Activated CD4-positive, alpha-beta T cell treated with anti-CD3 and anti-CD28 coated beads, Interleukin-2, Interleukin-4, amounts not matched to agents 100 ng/mL and 50 ng/mL, durations not matched to agents 16 hours and 8 hours (primary cell): ENCODE measurements around the gene SRBD1.

Experiments
- DNase-seq: peaks from one replicate; pipeline ENCODE4 v3.0.0-alpha.2; 2020; ENCODE audit warnings: low spot score

The SRBD1 gene

DNA sequence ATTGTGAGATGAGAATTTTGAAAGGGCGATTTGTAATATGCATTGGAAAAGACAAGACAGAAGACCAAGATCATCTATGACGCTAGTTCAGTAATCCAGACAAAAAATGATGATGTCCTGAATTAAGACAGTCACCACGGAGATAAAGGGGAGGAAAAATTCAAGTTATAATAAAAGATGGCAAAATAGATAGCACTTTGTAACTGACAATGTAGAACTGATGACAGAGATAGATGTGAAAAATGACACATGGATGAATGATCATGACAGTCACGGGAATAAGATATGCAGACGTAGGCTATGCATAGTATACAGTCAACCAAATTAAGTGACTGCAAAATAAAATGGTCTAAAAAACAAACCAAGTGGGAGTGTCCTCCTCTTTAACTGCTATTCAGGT is 59.2 kb downstream of the SRBD1 start:
- no peak for DNase-seq

DNA sequence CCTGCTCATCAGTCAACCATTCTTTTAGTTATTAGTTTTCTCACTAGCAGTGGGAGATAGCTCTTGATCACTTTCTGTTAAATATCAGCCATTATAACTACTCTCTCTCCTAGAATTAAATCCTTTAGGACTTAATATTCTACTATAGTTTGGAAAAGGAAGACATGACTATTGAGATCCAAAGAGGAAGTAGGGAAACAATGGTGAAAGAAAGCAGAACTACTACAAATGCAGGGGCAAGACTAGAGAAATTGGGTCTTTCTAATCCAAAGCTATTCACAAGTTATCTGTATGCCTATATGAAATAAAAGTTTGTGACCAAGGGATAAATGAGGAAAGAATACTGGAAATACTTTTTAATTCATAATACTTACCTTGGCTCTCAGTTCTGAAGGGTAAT is 65.1 kb downstream of the SRBD1 start:
- no peak for DNase-seq

DNA sequence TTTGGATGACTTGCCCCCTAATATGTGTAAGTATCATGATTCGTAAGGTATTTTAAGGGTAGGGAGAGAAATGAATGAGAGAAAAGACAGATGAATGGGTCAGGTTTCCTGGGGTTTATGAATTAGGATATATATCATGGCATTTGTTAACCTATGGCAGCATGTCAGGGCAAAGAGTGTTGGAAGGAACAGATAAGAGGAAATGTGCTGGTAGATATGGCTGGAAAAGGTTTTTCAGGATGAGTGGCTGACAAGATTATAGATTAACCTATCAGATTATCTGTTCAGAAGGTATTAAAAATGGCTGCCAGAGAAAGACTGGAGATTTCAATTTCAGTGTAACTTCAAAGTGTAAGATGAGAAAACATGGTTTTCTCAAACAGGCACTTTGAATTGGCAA is 67.8 kb downstream of the SRBD1 start:
- no peak for DNase-seq

DNA sequence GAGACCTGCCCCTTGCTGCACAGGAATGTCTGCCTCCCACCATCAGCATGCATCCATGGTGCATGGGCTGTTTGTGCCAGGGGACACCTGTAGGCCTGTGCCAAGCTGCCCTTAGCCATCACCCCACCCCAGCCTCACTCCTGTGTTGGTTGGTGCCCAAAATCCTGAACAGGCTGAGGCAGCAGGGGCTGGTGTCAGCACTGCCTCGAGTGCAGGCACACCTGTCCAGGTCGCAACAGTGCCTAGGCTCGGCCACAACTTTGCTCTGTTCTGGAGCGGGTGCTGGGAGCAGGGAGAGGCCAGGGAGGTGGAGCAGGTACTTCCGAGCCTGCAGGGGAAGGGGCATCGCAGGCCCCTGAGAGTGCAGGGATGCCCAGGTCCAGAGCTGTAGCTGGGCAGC is 69.1 kb downstream of the SRBD1 start:
- no peak for DNase-seq

DNA sequence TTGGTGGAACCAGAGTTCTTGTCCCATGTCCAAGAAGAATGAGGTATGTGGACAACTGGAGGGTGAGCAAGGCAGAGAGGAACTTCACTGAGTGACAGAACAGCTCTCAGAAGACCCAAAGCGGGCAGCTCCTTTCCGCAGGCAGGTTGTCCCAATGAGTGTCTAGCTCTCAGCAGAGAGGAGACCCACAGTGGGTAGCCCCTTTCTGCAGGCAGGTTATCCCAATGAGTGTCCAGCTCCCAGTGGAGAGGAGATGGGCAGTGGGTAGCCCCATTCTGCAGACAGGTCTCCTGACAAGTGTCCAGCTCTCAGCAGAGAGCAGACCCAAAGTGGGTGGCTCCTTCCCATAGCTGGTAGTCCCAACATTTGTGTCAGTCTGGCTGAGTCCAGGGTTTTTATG is 69.6 kb downstream of the SRBD1 start:
- DNase-seq = no peak

DNA sequence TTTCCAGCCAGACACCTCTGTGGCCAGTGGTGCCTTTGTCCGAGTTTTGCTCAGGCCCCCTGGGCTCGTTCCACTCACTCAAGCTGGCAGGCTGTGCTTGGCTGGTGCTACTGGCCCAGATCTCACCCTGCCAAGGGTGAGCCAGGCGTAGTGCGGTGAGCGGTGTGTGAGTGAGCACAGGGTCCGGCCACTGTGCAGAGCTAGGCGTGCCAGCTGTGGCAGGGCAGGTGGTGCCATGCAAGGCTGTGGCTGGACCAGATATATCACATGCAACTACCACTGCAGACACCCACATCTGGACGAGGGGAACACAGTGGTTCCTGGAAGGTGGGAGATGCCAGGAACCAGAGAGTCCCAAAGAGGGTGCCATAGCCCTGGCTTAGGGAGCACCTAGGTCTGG is 70.1 kb downstream of the SRBD1 start:
- no peak for DNase-seq

DNA sequence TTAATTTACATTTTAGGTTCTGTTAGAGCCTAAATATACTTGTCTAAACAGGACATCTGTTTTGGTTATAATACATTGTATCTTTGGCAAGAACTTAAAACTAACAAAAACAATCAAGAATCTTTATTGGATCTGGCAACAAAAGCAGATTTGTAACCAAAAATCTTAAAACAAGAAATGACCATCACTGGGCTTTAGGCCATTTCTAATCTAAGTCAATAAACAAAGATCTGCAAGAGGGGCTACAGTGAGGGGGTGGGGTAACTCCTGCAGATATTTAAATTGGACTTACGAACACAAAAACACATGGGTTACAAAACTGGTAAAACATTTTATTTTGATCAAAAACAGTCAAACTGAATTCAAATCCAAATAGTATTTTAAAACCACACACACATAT is 77.3 kb downstream of the SRBD1 start:
- no peak for DNase-seq

DNA sequence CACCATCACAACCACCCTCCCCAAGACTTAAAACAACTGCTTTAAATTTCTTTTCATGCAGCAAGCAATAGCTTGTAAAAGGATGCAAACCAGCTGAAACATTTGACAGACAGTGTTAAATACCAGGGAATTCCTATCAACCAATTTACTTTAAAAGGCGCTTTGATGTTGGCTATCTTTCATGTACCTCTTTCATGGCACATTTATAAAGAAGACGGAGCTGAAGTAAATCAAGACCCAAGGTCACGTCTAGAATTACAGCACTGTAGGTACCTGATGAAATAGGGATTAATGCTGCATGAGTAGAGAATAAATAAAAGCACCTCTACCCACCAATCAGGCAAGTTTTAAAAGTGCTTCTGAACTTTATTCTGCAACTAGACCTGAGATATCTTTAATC is 78.9 kb downstream of the SRBD1 start:
- DNase-seq = no peak

DNA sequence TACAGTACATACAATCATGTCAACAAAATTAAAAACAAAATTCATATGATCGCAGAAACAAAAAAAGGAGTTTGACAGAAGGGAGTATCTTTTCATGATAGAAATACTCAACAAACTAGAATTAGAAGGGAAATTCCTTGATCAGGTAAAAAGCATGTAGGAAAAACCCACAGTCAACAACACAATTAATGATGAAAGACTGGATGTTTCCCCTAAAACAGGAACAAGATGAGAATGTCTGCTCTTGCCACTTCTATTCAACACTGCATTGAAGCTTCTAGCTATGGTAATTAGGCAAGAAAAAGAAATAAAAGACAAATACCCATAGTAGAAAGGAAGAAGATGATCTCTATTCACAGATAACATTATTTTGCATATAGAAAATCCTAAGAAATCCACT is 87.1 kb downstream of the SRBD1 start:
- no peak for DNase-seq

DNA sequence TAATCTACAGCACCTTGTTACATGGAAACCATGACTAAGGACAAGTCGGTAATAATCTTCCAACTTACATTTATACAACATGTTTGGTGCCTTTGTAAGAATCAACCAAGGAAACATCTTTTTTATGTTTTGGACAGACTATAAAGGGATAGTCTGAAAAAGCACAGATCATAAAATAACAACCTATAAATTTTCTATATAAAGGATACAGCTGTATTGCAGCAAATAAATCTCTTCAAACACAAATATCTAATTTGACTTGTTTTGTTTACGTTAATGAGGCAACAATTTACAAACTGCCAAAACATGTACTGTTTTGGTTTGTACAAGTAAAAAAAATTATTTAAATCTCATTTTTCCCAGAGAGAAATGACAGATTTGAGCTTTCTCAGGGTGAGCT is 92.5 kb downstream of the SRBD1 start:
- DNase-seq = no peak

DNA sequence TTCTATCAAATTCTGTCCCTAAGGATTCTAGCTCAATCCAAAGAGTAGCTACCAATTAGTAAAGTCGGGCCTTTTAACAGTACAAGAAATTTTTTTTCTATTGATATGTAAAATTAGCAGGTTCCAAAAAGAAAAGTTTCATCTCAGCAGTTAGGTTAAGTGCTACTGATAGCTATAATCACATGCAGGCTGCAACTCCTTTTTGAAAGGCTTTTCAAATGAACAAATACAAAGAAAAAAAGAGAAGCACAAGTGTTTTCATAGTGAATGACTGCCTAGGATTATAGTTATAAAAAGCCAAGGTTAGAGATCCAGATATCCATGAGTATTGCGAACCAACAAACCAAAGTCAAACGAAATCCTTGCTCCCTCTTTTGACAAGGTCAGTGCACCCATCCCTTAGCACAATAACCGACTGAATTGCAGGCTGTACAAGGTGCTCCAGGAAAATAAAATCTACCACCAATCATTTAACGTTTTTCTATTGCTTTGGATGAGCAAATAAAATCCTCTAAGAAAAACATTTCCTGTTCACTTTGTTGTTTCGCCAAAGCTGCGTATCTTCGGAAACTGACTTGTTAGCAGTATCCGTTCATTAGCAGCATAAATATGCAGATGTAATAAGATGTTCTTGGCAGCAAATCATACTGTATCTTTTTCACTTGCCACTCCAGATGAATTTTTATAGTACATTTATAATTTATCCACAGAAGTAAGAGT is 100.2 kb downstream of the SRBD1 start:
- no peak for DNase-seq

DNA sequence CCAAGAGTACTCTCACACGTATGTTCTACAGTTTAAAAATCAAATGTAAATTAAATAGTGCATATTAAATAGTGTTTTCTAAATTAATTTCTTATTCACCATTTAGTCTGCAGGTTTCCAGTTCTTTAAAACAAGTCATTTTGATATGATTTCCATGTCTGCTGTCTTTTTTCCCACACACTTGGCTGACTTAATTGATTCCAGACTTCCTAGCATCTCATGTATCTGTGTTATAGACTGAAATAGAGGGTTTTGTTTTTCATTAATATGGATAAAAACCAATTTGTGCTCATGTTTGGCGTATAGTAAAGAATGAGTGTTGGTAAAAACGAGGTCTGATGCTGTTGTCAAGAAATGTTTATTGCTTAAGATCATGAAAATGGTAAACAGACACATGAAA is 104.3 kb downstream of the SRBD1 start:
- no peak for DNase-seq

DNA sequence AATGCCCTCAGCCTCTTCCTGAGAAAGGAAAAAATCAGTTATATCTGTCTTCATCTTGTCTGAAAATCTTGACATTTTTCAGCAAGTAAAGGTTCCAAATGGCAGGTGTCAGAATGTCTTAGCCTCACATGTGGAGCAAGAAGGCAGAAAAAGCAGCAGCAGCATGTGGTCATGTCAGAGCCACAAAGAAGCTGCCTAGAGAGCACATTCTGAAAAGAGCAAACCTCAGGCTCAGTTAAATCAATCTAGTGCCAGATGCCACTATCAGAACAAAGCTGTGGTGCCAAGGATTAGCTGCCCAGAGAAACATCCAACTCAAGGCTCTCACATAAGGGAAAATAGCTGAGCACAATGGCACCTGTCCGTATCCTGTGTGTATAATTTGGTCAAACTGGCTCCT is 105.9 kb downstream of the SRBD1 start:
- DNase-seq = no peak

DNA sequence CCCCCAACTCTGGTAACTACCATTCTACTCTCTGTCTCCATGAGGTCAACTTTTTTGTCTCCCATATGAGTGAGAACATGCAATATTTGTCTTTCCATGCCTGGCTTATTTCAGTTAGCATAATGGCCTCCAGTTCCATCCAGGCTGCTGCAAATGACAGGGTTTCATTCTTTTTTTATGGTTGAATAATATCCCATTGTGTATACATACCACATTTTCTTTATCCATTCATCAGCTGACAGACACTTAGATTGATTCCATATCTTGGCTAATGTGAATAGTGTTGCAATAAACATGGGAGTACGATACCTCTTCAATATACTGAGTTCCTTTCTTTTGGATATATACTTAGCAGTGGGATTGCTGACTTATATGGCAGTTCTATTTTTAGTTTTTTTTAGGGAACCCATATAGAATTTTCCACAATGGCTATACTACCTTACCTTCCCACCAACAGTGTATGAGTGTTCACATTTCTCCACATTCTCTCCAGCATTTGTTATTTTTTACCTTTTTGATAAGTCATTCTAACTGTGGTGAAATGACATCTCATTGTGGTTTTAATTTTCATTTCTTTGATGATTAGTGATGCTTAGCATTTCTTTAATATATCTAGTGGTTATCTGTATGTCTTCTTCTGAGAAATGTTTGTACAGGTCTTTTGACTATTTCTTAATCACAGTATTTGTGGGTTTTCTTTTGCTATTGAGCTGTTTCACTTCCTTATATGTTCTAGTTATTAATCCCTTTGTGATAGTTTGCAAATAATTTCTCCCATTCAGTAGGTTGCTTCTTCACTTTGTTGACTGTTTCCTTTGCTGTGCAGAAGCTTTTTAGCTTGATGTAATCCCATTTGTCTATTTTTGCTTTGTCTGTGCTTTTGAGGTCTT is 112.2 kb downstream of the SRBD1 start:
- no peak for DNase-seq

DNA sequence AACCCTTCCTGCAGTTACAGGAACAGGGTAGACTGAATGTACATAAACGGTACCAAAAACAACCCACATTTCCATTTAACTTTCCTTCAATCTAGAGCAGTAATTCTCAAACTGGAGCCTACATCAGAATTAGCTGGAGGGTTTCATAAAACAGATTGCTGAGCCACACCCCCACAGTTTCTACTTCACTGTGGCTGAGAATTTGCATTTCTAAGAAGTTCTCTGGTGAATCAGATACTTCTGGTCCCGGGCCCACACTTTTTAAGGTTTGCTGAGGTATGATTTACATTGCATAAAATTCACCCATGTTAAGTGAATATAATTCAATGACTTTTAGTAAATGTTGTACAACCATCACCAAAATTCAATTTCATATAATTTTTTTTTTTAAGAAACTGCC is 113.7 kb downstream of the SRBD1 start:
- peak; percentile 42 for DNase-seq

DNA sequence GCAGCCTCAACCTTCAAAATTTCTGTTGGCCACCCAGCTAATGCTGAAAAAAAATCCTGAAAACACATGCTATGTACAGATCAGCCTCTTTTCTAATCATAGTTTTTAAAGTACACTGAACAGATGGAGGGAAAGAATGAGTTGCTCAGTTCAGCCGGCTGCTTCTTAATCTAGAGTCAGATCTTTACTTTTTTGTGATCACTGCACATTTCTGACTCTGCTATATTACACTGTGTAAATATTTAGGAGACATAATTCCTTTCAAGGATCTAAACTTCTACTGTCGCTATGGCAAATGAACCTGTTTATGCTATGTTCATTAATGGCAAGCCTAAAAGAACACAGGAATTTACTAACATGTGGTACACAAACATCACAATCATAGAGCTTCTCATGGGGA is 114.2 kb downstream of the SRBD1 start:
- DNase-seq = no peak

DNA sequence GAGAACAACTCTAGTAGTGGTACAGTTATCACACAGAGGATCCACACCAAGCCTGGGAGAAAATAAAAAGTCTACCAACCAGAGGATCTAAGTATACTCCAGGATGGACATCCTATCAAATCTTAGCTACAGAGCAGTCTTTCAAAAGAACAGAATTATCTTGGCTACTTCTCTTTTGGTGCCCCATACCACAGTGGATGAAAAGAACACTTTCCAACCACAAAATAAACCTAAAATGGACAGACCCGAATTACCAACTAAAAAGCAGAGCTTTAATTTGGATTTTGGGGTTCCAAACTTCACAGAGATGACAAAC is 116.1 kb downstream of the SRBD1 start:
- DNase-seq = no peak

DNA sequence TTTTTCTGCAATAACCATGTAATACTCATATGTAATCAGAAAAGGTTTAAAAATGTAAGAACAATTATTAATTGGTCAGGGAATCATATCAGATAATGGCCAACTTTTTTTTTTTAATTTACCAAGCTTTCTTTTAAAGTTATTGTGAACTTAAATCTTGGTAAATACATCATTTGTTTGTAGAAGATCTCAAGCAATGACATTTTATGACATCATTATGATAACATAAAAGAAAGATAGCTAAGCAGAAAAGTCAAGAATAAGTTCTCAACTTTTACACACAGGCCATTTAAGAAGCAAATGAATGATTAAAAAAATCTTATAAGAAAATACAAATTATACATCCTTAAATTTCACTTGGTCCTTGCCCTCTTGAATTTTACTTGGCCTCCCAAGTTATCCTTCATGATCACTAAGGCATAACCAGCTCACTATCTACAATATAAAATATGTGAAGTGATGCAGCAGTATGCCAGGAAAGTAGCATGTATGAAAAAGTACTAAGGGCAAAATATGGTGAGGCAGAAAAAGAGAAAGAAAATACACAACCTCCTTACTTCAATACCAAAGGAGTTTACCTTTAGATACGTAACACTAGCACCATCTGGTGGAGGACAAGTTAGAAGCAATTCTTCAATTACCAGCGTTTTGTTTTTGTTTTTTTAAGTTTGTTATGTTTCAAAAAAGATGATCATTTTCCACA is 116.6 kb downstream of the SRBD1 start:
- DNase-seq = peak; percentile 53

DNA sequence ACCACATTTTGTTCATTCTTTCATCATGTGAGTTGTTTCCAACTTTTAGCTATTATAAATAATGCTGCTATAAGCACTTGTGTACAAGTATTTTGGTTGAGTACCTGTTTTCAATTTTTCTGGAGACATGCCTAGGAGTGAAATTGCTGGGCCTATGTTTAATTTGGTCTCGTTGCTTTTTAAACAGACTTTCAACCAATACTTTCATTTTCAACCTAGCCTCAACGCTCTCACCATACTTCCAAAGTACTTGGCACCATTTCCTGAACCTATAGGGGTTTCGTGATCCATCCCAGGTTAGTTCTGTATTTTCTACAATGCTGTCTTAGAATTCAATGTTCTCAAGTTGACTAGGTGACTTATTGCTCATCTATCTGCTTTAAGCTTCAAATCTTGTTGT is 126.1 kb downstream of the SRBD1 start:
- no peak for DNase-seq

DNA sequence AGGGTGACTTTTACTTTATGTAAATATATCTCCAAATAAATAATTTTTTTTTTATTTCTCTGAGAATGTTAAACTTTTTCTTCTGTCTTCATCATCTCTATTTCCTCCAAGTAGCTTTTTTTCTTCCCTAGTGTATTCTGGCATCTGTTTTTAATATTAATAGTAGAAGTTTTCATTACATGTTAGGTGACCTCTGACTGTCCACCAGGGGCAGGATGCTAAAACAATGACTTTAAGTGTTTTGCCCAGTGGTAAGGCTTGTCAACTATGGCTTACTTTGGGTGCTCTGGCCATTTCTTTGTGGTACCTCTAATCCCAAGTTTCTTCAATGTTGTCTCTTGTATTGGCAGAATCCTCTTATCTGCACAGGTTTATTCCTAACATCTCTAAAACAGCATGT is 127.1 kb downstream of the SRBD1 start:
- no peak for DNase-seq

DNA sequence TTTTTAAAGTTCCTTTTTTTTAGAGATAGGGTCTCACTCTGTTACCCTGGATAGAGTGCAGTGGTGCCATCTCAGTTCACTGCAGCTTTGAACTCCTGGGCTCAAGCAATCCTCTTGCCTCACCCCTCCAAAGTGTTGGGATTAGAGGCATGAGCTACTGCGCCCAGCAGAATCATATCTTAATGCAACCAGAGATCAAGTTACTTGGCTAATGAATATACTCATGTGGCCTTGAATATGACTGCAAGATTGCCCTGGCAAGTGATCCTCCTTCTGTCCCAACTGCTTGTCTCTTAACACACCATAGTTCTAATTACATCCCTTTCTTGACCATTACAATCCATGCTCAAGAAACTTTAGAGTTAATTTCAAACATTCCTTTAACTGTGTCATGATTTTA is 133.5 kb downstream of the SRBD1 start:
- DNase-seq = no peak

DNA sequence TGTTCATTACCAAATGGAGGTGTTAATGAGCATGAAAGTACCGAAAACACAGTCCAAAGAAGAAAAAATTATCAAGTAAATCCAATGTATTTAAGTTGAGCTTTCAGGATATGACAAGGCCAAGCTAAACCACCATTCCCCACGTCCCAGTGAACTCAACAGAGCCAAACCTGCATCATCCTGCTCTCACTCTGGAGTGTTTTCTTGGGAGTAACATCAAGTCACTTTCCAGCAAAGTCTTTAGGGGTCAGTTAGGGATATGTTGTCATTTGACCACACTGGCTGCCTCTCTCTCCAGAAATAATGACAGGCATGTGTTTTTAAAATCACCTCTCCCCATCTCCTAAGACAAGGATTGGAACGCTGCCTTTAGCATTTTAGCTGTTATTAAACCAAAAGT is 140.5 kb downstream of the SRBD1 start:
- DNase-seq = no peak
